ENCODE results near the gene CNIH3.

The CNIH3 gene

DNA sequence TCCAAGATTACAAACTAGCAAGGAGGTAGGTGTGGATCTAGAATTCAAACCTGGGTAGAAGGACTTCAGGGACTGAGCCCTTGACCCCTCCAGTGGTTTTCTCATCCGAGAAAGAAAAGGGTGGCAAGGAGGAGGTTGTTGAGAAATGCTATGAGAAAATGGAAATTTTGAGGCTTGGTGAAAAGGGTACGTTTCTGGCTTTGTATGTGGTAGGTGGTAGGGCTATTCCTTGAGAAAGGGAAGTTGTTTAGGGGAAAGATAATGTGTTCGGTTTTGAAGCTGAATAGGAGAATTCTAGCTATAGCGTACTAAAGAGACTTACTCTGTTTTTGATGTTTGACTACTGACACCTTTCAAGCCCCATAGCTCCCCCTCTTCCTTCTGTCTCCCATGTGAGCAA lies 133.8 kb downstream of the CNIH3 start:
- DNase-seq: no peak

DNA sequence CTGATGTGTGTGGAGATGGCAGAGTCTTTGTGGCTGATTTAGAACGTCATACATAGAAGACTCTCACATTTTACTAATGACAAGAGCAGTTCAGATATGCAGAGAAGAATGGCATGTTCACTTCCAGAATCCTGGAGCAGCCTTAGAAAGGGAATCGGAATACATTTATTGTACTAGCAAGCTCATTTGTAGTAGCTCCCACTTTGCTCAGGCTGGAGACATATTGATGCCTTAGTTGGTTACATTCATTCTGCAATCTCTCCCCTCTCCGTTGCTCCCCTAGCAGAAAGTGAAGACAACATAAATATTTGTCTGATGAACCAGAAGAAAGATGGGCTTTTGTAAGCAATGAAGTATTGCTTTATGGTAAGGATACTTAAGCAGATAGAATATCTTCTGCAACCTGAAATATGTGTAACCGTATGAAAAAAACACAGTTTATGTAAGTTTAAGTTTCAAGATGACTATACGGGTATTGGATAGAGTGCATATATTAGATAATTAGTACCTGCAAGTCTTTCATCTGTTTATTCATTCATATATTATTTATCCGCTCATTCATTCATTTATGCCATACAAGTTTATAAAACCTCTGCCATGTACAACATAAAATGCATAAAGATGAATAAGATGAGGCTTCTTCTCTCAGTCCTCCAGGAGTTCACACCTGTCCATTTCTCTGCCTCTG lies 135.7 kb downstream of the CNIH3 start:
- no peak for DNase-seq

DNA sequence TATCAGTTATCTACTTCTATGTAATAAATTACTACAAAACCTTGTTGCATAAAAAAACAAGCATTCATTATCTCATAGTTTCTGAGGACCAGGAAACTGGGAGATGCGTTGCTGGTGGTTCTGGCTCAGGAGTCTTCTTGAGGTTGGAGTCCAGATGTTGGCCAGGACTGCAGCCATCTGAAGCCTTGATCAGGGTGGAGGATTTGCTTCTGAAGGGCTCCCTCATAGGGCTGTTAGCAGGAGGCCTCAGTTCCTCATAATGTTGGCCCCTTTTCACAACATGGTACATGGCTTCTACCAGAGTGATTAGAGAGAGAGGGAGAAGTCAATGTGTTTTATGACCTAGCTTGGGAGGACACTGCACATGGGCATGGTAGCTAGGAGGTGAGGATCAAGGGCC lies 137.4 kb downstream of the CNIH3 start:
- DNase-seq: no peak

DNA sequence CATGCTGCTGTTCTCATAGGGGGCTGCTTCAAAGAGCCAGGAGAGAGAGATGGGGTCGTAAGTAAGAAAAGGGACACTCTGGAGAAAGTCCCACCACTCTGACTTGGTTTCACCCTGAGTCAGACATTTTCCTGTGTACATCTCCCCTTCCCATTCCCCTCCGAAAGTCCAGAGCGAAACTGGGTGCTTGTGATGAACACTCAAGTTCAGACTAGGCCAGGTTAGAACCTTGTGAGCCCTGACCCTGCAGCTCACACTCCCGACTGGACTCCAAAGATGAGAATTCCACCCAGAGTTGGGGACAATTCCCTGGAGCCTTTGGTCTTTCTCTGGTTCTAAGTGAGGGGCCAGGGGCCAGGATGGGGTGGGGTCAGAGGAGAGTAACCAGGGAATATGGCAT lies 139.5 kb downstream of the CNIH3 start:
- no peak for DNase-seq

DNA sequence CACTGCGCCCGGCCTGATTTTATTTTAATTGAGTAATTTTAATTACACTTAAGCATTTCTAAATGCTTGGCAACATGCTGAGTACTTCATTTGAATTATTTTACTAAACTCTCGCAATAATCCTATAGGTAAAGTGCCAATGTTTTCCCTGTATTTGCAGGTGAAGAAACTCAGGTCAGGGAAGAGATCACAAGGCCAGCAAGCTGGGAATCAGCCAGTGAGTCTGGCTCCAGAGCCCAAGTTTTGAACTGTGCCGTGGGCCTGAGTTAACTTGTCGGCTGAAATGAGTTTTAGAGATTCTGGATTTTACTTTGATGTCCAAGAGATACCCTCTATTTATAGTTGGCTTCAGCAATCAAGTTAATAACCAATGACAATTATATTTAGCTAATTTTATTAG lies 141.4 kb downstream of the CNIH3 start:
- no peak for DNase-seq

DNA sequence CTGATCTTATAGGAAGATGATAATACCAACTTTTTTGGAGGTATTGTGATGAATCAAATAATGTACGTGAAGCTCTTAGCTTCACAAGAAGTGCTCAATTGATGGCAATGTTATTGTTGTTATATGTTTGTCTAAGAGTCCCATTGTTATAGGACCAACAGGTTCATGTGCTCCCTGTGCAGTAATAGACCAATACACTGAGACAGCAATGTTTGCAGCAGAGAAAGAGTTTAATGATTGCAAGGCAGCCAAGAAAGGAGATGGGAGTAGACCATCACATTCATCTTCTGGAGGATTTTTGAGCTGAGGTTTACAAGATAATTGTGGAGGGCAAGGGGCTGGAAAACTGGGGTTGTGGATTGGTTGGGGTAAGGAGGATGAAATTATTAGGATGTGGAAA lies 143.0 kb downstream of the CNIH3 start:
- no peak for DNase-seq

DNA sequence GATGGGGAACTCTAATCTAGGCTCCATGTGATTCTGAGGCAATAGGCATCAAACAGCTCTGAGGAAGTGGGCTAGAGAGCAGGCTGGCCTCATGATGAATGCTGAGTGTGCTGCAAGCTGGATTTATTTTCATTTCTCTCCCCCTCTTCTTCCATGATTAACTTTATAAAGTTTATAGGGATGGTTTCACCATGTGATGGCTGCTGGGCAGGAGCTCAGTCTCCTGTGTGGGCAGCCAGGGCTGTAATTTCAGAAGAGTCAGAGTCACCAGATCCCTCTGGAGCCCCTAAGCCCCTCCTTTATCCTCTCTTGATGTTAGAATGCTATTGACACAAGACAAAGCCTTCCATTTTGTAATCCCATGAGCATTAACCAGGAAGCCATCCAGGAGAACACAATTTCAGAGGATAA lies 143.6 kb downstream of the CNIH3 start:
- no peak for DNase-seq

DNA sequence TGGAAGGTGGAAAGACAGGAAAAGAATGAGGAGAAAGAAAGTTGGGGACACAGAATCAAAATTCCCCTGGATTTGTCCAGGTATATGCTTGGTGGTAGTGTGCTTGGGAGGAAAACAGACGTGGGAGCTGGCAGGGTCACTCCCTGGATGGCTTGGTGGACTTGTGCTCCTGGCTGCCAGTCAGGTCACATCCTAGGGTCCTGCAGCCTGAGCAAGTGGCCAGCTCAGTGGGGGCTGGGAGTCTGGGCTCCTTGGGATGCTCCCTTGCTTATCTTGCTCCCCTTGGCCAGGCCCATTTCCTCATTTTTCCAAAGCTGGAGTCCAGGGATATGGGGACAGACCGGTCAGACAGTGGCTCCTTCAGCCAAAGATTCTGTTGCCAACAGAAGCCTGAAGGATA lies 144.0 kb downstream of the CNIH3 start:
- no peak for DNase-seq

DNA sequence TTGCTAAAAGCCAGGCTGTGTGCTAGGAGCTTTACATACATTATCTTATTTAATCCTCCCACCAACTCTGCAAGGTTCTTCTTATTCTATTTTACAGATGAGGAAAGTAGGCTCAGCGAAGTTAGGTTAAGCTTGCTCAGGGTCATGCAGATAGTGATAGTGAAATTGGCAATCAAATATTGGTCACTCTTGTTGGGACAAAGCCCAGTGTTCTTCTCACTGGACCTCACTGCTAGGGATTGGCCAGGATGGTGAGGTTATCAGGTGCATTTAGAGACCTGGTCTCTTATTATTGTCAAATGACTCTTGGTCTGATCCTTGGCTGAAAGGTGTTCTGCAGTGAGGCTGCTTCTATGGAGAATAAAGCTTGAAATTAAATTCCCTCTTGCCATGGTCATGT lies 145.1 kb downstream of the CNIH3 start:
- no peak for DNase-seq

DNA sequence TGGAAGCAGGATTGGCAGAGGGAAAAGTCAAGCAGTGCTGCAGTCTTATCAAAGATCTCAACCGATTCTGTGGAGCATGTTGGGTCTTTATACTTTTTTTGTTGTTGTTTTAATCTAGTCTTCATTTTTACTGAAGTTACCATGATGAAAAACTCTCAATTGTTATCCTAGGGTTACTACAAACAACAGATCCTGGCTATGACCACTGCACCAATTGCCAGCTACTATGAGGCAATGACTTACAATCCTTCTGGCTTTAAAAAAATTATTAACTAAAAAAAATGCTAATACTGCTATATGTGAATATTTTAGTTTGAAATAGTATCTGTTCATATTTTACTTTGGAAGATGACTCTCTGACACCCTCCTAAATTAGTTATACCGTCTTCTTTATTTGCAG lies 145.9 kb downstream of the CNIH3 start:
- DNase-seq: no peak

DNA sequence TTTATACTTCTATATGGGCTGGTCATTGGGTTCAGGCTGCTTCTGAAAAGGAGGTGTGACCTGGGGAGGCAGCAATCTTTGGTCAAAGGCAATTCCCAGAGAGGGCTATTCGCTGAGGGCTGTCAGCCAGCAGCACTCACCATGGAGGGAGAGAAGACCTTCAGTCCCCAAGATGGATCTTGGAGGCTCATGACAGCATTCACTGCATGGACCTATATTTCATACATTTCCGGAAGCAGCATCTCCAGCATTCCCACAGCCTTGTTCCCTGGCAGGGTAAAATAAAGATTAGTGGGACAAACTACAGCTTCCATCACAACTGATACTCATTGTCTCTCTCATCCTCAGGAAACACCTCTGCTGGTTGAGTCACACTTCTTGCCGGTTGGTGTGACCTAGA lies 146.6 kb downstream of the CNIH3 start:
- DNase-seq: no peak

DNA sequence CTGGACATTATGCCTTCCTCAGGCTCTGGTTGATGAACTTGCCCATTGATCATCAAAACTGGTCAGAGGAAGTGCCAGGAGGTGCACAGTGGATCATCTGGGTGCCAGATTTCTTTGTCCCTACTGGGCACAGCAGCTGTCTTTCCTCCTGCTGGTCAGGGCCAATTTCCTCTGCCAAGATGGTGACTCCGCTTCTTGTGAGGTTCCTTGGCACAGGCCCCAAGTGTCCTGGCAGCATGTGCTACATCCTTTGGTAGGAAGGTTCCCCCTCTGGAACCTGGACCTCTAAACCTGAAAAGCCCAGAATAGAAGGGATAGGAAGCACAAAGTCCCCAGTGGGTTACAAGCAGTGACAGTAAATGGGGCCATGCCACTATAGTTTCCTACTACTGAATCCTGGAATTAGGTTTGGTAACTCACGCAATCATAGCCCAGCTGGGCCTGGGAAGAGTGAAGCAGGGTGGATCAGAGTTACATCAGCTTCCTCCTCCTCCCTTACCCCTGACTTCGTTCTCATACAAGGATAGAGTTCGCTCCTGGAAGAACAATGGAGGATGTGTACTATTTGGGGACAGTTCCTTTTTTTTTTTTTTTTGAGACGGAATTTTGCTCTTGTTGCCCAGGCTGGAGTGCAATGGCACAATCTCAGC lies 147.1 kb downstream of the CNIH3 start:
- DNase-seq: no peak

DNA sequence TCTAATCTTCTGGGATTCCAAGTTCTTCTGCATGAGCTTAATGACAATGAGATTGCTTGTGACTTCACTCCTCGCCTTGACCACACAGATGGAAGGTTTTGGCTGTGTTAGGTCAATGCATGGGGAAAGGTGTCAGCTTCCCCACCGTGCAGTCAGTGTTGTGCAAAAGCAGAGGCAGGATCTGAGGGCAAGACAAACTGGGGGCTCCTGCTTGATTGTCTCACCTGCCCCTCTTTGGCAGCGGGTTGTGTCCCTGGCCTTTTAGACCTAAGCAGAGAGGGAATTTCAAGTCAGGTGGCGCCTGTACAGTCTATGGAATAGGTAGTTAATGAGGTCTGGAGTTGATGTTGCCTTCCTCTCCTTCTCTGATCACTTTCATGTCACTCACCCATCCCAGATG lies 150.1 kb downstream of the CNIH3 start:
- DNase-seq: no peak

DNA sequence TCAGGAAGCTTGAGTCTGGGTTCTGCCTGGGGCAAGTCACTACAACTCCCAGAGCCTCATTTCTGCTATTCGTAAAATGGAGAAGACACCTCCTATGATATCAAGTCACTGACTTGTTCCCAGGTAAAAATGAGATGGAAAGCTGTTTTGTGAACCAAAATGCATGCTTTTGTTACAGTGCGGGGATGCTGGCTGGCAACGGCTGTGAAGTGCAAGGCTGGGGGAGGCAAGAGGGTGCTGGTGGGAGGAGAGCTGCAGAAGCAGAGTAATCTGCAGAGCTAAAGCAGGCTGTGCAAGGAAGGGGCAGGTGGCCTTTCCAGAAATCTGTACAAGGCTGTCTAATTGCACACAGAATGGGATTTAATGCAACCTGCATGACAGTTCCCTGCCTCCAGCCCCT lies 150.9 kb downstream of the CNIH3 start:
- no peak for DNase-seq

DNA sequence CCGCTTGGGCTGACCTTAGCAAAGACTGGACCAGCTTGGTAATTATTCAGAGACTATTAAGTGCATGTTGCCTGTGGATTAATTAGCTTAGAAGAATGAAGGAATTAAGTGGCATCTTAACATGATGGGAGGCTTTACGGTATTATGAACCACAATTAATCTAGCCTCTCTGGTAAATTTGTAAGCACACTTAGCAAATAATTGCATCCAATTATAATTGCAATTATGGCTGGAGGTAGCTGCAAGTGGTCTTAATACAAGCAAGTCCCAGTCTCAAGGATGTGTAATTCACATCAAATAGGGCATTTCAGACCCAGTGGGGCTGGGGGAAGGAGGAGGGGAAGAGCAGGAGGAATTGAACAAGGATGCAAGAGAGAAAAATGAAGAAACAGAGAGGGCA lies 151.6 kb downstream of the CNIH3 start:
- DNase-seq: no peak

DNA sequence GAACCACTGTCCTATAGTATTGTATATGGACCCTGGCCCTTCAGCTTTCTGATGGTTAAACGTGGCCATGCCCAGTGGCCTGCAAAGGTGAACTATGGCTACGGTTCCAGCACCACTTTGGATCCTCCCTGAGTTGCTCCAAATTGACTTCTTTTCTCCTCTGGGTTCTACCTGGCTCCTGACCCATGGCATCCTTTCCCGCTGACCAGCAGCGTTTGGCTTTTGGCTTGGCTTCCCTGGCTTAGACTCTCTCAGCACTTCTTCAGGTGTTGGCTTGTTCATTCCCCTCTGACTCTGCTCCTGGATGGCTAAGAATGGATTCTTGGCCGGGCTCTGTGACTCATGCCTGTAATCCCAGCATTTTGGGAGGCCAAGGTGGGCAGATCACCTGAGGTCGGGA lies 152.9 kb downstream of the CNIH3 start:
- no peak for DNase-seq

DNA sequence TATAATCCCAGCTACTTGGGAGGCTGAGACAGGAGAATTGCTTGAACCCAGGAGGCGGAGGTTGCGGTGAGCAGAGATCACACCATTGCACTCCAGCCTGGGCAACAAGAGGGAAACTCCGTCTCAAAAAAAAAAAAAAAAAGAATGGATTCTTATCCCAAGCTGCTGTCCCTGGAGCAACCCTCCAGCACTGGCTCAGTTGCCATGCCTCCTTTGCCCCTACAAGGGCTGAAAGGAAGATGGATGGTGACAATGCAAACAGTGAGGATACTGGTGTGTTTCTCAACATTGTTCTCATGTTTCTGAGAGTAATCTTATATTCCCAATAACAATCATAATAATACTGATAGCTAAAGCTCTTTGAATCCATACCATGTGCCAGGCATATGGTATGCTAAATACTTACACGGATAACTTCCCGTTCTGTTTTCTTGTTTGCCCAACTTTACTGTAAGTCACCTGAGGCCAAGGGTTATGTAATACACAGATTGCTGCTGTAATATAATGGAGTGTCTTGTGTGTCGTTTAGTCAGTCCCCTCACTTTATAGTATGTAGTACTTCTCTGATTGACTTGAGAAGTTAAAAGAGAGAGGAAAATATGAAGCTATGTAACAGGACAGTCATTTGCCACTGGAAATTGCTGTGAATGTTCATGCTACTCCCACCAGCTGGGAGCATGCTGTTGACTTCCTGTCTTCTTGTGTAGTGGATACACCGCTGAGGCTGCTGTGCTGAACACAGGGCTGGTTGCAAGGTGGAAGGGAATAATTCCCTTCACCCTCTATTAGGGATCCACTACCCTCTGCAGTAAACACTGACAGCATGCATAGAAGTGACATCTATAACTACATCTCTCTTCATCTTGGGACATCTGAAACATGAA lies 153.6 kb downstream of the CNIH3 start:
- DNase-seq: no peak

DNA sequence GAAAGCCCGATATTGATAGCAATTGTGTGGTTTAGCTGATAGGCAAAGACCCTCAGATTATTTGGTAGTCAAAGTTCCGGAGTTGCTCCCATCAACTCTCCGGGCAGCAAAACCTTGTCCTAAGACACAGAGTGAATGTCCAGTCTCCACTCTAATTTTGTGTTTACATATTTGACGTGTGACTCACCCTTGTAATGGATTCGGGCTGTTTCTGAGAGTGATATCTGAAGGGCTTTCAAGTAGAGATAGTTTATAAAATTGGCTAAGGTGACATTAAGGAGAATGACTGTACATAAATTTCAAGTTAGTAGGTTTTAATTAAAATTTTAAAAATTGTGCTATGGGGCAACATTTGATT lies 154.2 kb downstream of the CNIH3 start:
- no peak for DNase-seq

DNA sequence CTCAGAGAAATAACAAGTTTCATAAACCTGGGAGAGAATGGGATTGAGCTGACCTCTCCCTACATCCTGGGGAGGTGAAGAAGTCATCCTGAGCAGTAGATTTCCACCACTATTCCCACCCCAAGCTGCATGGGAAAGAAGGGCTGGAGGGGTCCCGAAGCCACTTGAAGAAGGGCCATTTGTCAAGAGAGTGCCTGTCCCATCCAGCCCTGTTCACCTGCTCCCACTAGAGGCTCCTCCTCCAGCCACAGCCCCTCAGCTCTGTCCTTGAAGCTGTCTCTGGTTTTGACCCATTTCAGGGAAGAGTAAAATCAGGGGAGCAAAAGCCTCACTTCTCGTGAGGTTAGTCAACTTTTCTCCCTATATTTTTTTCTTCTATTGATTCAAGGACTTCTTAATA lies 157.5 kb downstream of the CNIH3 start:
- DNase-seq: no peak

DNA sequence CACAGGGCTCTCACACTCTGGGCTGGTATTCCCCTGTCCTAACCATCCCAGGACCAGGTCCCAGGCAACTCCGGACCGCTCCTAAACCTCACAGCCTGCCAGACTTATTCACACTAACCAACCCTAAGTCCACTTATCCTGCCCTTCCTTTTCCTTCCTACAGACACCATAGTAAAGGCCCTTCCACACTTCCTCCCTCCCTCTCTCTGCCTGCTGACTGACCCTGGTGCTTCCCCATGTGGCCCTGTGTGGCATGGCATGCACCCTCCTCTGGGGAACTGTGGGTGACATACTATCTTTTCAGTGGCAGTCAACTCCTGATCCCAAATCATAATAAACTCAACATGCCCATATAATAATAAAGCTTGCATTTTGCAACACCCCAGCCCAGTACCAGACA lies 158.3 kb downstream of the CNIH3 start:
- no peak for DNase-seq

DNA sequence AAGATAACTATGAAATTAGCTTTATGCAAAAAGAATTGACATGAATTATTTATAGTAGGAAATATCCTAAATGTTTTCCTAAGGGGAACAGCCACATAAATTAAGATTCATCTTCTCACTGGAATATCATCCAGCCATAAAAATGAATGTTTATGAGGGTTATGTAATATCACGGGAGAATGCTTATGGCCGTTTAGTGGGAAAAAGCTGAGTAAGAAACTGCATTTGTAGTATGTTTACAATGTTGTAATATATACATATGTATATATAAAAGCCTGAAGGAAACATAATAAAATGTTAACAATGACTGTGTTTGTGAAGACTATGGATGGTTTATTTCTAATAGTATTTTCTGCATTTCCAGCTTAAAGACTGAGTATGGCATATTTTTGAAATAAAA lies 161.1 kb downstream of the CNIH3 start:
- DNase-seq: no peak

DNA sequence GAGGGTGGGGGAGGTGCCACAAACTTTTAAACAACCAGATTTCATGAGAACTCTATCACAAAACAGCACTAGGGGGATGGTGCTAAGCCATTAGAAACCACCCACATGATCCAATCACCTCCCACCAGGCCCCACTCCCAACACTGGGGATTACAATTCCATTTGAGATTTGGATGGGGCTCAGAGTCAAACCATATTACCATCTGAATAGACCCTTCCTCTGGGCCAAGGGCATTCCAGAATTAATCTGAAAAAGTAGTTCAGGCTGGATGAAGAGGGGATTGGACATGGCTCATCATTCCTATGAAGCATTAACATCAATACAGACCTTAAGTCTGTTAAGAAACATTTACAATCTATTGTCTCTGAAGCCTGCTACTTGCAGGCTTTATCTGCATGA lies 163.4 kb downstream of the CNIH3 start:
- no peak for DNase-seq

DNA sequence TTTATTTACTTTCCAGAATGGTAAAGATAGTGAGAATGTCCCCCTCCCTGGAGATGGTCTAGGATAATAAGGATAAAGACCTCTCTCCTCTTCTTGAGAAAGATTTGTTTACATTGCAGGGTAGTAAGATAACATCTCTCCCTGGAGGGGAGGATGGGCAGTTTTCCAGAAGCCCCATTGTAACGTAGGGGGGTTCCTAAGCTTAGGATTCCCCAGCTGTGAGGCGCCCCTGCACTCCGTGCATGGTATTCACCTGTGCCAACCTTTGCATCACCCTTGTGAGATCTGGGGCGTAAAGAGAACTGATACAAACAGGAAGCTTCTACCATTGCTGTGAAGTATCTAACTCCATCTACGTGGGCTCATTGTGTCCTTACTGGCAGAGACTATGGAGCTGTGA lies 164.6 kb downstream of the CNIH3 start:
- no peak for DNase-seq

DNA sequence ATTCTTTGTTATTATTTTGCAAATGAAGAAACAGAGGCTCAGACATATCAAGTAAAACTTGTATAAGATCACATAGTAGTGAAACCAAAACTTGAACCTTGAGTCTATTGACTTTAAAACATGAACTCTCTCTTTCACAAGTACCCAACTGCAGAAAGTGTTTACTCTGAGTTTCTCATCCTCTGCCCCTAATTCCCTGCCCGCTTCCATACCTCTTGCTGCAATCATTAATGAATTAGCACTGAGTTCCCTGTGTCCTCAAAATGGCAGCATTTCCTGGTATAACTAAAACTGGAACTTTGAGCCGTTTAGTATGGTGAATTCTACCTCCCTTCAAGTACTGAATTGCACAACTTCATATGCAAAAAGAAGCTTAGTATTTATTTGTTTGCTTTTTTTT lies 165.7 kb downstream of the CNIH3 start:
- DNase-seq: no peak
